GM21367 (cell line): Measurements from ENCODE around the gene STX11.
"Not testable (repeated sequence)": the region's sequence is repeated elsewhere in the genome, so short reads cannot be mapped to it uniquely, and the experiment has no call there.

Experiments
- ATAC-seq: cut with Tn5 transposase; IDR thresholded peaks from one replicate; pipeline ENCODE4 v1.9.1; 2021; ENCODE audit not compliant: unreplicated experiment

STX11 gene

DNA sequence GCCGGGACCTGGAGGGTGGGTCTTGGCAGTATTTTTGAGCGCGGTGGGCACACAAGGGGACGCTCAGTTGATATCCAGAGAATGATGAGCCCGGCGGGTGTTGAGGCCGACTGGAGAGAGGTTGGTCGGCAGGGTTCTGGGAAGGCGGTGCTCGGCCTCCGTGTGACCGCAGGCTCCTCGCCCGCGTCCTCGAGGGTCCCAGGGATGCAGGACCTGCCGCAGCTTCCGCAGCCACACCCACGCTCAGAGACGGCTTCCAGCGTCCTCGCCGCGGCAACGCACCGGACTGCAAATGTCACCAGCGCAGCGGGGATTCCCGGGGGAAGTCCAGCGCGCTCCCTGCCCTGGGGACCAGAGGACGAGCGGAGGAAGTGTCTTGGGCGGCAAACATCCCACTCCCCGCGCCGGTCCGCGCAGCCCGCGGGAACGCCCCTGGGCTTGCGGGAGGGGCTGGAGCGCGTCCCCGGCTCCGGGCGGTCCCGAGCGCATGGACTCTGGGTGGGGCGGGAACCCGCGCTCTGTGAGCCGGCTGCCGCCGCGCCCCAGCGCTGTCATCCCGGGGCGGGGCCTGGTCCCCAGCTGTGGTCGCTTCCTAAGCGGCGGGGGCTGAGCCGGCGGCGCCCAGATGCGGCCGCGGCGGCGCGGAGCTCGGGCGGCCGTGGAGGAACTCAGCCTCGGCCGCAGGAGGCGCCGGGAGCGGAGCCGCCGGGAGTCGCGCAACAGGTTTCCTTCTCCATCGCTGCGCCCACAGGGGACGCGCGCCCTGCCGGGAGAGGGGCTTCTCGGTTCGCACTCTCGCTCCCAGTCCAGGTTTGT is at the start of gene STX11:
Gene STX11, plus strand, starts transcription at position 624 of the 816 bp plus-strand sequence. CDS start 36,111 bp downstream, outside the sequence.
- peak; percentile 59 for ATAC-seq

DNA sequence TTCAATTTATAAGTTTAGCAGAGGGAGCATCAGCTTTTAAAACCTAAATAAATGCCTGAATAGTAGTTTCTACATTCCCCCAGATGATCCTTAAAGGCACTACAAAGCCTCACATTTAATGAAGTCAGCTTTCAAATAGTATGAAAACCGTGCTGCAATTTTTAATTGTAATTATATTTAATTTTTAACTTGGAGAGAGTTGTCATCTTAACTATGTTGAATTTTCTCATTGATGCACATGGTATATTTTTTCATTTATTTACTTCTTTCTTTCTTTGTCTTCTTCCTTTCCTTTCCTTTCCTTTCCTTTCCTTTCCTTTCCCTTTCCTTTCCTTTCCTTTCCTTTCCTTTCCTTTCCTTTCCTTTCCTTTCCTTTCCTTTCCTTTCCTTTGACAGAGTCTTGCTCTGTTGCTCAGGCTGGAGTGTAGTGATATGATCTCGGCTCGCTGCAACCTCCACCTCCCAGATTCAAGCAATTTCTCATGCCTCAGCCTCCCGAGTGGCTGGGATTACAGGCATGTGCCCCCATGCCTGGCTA is 47.2 kb upstream of the STX11 start:
- ATAC-seq, result no peak

DNA sequence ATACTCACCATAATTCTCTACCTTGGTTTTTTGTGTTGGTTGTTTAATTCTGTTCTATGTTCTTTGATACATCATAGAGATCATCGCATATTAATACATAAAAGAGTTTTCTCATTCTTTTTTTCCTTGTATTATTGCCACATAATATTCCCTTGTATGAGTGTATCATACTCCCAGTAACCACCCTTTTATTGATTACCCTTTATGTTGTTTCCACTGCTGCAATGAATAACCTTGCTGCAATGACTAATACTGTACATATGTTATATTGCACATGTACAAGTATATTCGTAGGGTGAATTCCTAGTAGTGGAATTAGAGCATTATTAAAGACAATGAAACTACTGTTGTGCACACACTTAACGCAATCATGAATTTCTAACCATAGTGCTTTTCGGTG is 45.8 kb upstream of the STX11 start:
- no peak for ATAC-seq

GRCh38 chr6:144104898-144105487 is 45.3 kb upstream of the STX11 start:
- ATAC-seq, result peak; percentile 83

DNA sequence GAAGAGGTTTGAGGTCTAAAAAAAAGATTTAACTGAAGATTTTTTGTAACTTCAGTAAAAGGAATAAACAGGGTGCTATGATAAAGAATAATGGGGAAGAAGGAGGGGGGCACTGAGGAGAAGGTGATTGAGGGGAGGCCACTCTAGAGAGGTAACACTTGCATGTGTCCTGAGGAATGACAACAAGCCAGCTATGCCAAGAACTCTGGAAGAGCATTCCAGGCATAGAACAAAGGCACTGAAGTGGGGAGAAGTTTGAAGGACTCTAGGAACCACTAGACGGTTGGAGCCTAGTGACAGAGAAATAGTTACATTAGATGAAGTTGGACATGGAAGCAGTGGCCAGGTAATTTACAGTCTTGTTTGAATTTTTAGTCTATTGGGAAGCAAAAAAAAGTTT is 44.1 kb upstream of the STX11 start:
- no peak for ATAC-seq

GRCh38 chr6:144110210-144110609 is 40.1 kb upstream of the STX11 start:
- no peak for ATAC-seq

DNA sequence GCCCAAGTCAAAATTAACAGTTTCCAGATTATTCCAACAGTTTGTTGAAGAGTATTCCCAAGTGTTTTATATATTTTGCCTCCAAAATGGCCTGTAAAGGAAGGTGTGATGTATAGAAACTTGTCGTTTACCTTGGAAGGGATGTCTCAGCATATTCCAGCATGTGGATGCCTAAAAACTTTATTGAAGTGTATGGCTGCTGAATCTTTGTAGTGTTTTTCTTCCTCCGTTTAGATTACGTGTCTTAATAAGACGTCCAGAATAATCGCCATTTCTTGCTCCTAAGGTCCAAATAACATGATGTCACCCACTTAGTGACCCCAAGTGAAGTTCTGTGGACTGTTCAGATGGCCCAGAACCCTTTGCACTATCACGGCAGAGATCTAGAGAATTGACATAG is 37.0 kb upstream of the STX11 start:
- ATAC-seq, result no peak

- ATAC-seq, result no peak
Observed at GRCh38 chr6:144115219-144115618, 35.1 kb upstream of the STX11 start.

GRCh38 chr6:144119376-144119775 is 30.9 kb upstream of the STX11 start:
- ATAC-seq, result no peak

DNA sequence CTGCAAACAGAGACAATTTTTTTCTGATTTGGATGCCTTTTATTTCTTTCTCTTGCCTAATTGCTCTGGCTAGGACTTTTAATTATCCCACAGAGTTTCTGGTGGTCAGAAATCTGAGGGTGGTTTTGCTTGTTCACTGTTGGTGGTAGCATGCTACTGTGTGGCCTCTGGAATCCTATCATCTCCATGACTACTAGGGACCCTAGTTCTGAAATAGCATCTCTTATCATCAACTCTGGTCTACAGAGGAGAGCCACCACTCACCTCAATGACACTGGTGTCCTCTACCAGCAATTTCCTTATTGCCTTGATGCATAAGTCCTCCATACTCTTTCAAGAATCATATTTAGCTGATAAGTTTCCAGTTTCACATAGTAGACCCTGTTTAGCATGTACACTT is 27.5 kb upstream of the STX11 start:
- no peak for ATAC-seq

GRCh38 chr6:144123421-144123820 is 26.9 kb upstream of the STX11 start:
- no peak for ATAC-seq

DNA sequence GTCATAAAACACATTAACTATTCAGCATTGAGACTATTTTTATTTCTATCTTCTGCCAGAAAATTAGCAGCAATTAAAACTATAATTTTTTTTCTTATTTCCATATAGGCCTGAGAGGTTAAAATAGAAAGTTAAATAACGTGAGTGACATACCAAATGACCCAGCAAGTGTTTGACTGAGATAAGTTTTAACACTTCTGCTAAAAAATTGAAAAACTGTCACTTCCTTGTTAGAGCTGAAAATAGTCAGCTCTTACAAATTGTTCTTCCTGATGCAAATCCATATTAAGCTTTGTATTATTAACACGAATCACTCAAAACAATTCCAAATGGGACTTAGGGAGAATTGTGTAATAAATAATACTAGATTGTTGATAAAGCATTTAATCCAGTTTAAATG is 26.5 kb upstream of the STX11 start:
- ATAC-seq, result no peak

- no peak for ATAC-seq
Observed at GRCh38 chr6:144127097-144127496, 23.2 kb upstream of the STX11 start.

GRCh38 chr6:144129469-144129868 is 20.8 kb upstream of the STX11 start:
- ATAC-seq, result no peak

- no peak for ATAC-seq
Observed at GRCh38 chr6:144131248-144131709, 19.0 kb upstream of the STX11 start.

GRCh38 chr6:144132167-144132690 is 18.1 kb upstream of the STX11 start:
- not testable (repeated sequence) for ATAC-seq

DNA sequence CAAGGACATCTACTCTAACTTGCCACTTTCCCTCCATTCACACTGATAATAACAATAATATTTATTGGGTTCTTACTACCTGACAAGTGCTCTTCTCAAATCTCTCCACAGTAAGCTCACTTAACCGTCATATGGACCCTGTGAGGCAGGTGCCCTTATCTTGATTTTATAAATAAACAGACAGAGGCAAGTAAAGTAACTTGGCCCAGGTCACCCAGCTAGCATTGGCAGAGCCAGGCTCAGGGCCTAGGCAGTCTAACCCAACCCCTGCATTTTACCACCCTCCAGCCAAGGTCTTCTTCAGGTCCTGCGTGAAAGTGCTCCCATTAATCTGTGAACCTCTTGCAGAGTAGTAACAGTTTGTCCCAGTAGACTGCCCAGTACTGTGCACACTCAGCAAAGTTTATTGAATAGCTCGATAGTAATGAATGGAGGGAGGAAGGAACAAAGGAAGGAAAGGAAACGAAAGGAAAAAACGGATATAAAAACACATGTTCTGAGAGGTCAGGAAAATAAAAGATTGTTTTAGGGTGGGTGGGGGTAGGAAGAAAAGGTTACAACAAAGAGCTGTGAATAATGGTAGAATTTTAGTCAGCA is 17.0 kb upstream of the STX11 start:
- no peak for ATAC-seq

DNA sequence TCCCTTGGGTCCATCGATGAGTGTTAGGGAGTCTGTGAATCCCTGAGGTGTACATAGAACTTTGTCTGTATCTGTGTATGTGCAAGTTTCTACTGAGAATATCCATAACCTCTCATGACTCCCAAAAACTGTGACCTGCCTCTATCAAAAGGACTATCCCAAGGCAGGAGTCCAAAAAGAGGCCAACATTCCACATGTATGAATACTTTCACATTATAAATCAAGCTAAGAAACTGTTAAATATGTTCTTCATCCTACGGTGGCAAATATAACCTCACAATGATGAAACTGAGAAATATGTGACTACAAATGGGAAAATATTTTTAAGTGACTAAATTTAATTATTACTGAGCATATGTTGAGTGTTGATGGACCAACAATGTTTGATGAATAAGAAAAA is 16.1 kb upstream of the STX11 start:
- no peak for ATAC-seq

DNA sequence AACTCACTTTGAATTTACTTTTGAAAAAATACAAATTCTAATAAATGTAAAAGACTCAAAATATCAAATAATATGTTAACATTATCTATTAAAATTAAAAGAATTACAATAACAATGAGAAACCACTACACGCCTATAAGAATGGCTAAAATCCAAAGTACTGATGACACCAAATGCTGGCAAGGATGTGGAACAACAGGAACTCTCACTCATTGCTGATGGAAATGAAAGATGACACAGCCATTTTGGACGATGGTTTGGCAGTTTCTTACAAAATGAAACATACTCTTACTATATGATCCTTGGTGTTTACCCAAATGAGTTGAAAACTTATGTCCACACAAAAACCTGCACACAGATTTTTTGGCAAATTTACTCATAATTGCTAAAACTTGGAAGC is 15.6 kb upstream of the STX11 start:
- ATAC-seq, result no peak

GRCh38 chr6:144138542-144138941 is 11.8 kb upstream of the STX11 start:
- ATAC-seq, result no peak

DNA sequence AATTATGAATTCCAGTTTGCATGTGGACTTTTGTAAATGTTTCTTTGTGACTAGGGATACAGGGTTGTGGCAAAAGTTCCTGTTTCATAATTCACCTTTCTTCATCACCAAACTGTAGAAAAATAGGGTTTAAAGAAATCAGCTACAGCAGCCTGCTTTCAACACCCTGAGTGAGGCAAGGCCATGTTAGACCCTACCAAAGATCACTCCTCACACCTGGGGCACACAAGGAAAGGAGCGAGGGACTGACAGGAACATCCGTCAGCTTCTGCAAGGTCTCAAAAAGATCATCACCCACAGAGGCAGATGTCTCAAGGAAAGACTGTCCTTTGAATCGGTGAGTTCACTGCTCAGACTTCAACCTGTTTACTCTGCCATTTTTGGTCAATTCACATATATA is 10.5 kb upstream of the STX11 start:
- ATAC-seq, result no peak

DNA sequence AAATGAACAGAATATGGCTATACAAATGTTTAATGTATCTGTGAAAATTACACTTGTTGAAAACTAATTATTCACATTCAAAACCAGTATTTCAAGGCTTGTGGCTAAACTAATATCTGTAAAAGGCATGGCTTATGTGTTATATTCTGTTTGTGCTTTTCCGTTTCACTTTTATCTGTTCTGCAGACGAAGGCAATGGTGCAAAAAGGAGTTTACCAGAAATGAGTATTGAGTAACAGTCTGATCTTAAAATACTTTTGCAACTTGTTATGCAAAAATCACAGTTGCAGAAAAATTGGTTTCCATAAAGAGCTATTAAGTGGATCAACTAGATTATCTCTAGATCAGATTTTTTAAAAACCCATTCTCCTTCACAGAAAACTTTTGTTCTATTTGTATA is 9.4 kb upstream of the STX11 start:
- no peak for ATAC-seq
